RWPE2 (cell line): ENCODE measurements around the gene SLC12A8.

ENCODE experiments used
- ATAC-seq: fragments of 200-7000 bp; cut with Tn5 transposase; 3 replicates; pipeline ENCODE4 v1.9.1; 2021; ENCODE audit warnings: low read depth
- DNase-seq: peaks from one replicate; pipeline ENCODE4 v3.0.0-alpha.2; 2020; ENCODE audit warnings: low spot score
- H3K27ac ChIP-seq: fragments of 450-650 bp; 2 replicates; pipeline ENCODE4 v1.5.1; 2017; ENCODE audit warnings: mild to moderate bottlenecking; ENCODE audit not compliant: poor library complexity, severe bottlenecking
- H3K27me3 ChIP-seq: fragments of 250-450 bp; sonication (Bioruptor Pico); 2 replicates; pipeline ENCODE4 v1.5.1; 2021; ENCODE audit warnings: mild to moderate bottlenecking, moderate library complexity; ENCODE audit not compliant: insufficient read depth, poor library complexity, severe bottlenecking
- H3K36me3 ChIP-seq: fragments of 250-450 bp; sonication (Bioruptor Pico); 2 replicates; pipeline ENCODE4 v1.5.1; 2020; ENCODE audit warnings: low read depth, mild to moderate bottlenecking, moderate library complexity
- H3K4me1 ChIP-seq: fragments of 250-450 bp; sonication (Bioruptor Pico); 2 replicates; pipeline ENCODE4 v1.5.1; 2021; ENCODE audit warnings: mild to moderate bottlenecking, moderate library complexity; ENCODE audit not compliant: insufficient read depth, poor library complexity, severe bottlenecking
- H3K4me3 ChIP-seq: fragments of 250-450 bp; sonication (Bioruptor Pico); 2 replicates; pipeline ENCODE4 v1.5.1; 2021; ENCODE audit warnings: mild to moderate bottlenecking, moderate library complexity; ENCODE audit not compliant: severe bottlenecking
- H3K9me3 ChIP-seq: fragments of 250-450 bp; sonication (Bioruptor Pico); 2 replicates; pipeline ENCODE4 v1.5.1; 2021; ENCODE audit warnings: mild to moderate bottlenecking, moderate library complexity; ENCODE audit not compliant: severe bottlenecking
- TF ChIP-seq, protein P1 (sequence below): fragments of 450-650 bp; IDR thresholded peaks from one replicate; pipeline ENCODE4 v1.5.1; 2017; ENCODE audit warnings: mild to moderate bottlenecking, moderate library complexity; ENCODE audit not compliant: poor library complexity, severe bottlenecking

Gene SLC12A8

DNA sequence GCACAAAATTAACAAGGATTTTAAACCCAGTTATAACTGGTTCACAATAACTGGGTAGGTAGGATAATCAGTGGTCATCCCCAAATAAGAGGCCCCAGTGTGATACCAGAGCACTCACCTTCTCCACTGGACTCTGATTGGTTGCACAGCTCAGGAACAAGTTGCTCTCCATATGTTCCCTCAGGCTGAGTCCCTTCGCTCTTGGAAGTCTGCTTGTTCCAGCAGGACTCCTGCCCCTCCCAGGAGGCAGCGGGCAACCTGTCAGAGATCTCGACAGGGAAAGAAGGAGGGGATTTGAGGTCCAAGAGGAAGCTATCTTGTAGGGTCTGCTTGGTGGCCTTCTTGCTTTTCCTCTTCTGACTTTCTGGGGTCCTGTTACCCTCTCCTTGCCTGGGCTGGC, 105.2 kb downstream of the SLC12A8 start:
- peaks cover 33% of the 10 kb centered on the region for H3K4me1 ChIP-seq
- ATAC-seq (no peak), DNase-seq (no peak)
- H3K9me3 ChIP-seq: no peaks in the 10 kb centered on the region
- H3K4me3 ChIP-seq: no peak overlapping the region
- no peaks in the 10 kb centered on the region; the same call in 1 of the 2 replicates for H3K36me3 ChIP-seq
- peak overlapping the region; percentile 40 for H3K27ac ChIP-seq
- TF ChIP-seq, protein P1, sequence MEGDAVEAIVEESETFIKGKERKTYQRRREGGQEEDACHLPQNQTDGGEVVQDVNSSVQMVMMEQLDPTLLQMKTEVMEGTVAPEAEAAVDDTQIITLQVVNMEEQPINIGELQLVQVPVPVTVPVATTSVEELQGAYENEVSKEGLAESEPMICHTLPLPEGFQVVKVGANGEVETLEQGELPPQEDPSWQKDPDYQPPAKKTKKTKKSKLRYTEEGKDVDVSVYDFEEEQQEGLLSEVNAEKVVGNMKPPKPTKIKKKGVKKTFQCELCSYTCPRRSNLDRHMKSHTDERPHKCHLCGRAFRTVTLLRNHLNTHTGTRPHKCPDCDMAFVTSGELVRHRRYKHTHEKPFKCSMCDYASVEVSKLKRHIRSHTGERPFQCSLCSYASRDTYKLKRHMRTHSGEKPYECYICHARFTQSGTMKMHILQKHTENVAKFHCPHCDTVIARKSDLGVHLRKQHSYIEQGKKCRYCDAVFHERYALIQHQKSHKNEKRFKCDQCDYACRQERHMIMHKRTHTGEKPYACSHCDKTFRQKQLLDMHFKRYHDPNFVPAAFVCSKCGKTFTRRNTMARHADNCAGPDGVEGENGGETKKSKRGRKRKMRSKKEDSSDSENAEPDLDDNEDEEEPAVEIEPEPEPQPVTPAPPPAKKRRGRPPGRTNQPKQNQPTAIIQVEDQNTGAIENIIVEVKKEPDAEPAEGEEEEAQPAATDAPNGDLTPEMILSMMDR: no peak
- no peaks in the 10 kb centered on the region for H3K27me3 ChIP-seq

DNA sequence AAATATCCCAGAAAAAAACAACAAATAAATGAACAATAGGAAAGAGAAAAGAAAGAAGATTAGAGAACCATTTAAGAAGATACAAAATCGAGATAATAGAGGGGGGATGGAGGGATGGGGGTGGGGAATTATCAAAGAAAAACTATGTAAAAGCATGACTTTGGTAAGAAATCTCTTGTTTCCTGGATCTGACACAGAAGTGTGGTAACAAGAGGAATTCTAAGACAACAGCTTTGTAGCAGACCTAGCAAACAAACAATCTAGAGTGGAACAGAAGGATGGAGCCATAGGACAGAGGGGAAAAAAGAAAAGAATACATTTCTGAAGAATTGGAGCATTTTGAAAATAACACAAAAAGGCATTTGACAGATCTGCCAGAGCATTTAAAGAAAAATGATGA, 107.4 kb downstream of the SLC12A8 start:
- Histone ChIP-seq H3K27me3 (no peaks in the 10 kb centered on the region), H3K36me3 (no peaks in the 10 kb centered on the region; the same call in 1 of the 2 replicates), H3K4me3 (no peak overlapping the region), H3K27ac (no peak overlapping the region), H3K4me1 (peaks cover 22% of the 10 kb centered on the region), H3K9me3 (no peaks in the 10 kb centered on the region)
- TF ChIP-seq, protein P1: no peak
- DNase-seq (no peak), ATAC-seq (no peak)

DNA sequence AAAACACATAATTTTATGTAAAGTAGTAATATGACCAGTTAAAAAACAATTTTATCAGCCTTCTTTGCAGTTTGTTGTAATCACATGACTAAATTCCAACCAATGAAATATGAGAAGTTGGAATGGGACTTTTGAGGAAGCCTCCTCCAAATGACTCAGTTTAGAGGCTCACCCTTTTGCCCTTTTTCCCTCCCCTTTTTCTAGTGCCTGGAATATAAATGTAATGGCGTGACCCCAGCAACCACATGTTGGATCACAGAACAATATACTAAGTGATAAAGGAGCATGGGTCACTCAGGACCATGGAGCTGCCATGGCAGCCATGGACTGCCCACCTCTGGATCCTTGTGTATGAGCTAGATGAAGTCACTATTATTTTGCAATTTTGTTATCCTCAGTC, 107.9 kb downstream of the SLC12A8 start:
- TF ChIP-seq, protein P1: no peak
- DNase-seq: no peak
- H3K36me3 ChIP-seq: no peaks in the 10 kb centered on the region; the same call in 1 of the 2 replicates
- no peaks in the 10 kb centered on the region for H3K9me3 ChIP-seq
- H3K4me3 ChIP-seq: no peak overlapping the region
- peaks cover 18% of the 10 kb centered on the region for H3K4me1 ChIP-seq
- no peak overlapping the region for H3K27ac ChIP-seq
- no peaks in the 10 kb centered on the region for H3K27me3 ChIP-seq
- no peak for ATAC-seq

DNA sequence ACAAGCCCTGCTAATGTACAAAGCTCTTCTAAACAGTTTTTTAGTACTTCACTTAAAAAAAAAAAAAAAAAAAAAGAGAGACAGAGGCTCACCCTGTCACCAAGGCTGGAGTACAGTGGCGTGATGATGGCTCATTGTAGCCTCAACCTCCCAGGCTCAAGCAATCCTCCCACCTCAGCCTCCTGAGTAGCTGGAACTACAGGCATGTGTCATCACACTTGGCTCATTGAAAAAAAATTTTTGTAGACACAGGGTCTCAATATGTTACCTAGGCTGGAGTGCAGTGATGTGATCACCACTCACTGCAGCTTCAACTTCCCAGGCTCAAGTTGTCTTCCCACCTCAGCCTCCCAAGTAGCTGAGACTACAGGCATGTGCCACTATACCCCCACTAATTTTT, 109.1 kb downstream of the SLC12A8 start:
- DNase-seq (no peak), ATAC-seq (no peak)
- H3K27me3 ChIP-seq: no peaks in the 10 kb centered on the region
- peaks cover 13% of the 10 kb centered on the region for H3K4me1 ChIP-seq
- no peak overlapping the region for H3K4me3 ChIP-seq
- H3K9me3 ChIP-seq: no peaks in the 10 kb centered on the region
- TF ChIP-seq, protein P1: no peak
- no peaks in the 10 kb centered on the region; the same call in 1 of the 2 replicates for H3K36me3 ChIP-seq
- no peak overlapping the region for H3K27ac ChIP-seq

DNA sequence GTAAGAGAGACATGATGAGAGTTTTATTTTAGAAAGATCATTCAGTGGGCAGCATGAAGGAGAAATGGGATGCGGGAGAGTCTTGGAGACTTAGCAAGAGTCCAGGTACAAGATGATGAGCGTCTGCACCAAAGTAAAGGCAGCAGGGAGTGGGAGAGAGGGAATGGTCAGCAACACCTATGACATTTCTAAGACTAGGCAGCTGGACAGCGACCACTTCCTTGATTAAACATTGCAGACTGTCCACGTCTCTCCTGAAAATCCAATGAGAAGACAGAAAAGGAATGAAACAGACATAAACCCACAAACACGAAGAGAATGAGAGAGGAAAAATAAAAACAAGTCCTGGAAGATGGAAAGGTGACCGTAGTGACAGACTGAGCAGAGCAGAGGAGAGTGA, 110.1 kb downstream of the SLC12A8 start:
- ATAC-seq: no peak
- Histone ChIP-seq H3K36me3 (no peaks in the 10 kb centered on the region; the same call in 1 of the 2 replicates), H3K4me1 (peaks cover 3% of the 10 kb centered on the region), H3K4me3 (no peak overlapping the region), H3K27me3 (no peaks in the 10 kb centered on the region), H3K27ac (no peak overlapping the region), H3K9me3 (no peaks in the 10 kb centered on the region)
- TF ChIP-seq, protein P1: no peak
- no peak for DNase-seq
